HepG2 (cell line): ENCODE data around the gene CAPN12. TPM values are rescaled to one million over a fixed set of nuclear protein-coding genes. Genes with fewer than 3 reads are reported as not detected.
A peak's percentile ranks its signal among the peaks of the same experiment; 100 is the strongest.

Experiments used
- ATAC-seq: fragments of 200-7000 bp; cut with Tn5 transposase; 3 replicates; pipeline ENCODE4 v1.9.1; 2020; ENCODE audit warnings: mild to moderate bottlenecking, moderate library complexity
- BruUV-seq: library from RNA; stranded (reverse); fragments of 400-500 nt; replicated peaks from 2 replicates; lab custom pipeline; 2021; lab: Mats Ljungman, UMichigan
- CTCF ChIA-PET: fragments of 300-600 bp; formaldehyde crosslinking; extraction: SDS; loops from one replicate; lab custom pipeline; 2021; ENCODE audit warnings: low total read pairs, inconsistent platforms, low intra/inter-chr PET ratio; lab: Yijun Ruan, JAX
- POLR2A ChIA-PET: fragments of 350-600 bp; sonication (Branson Sonifier 250); formaldehyde crosslinking; loops from one replicate; lab custom pipeline; 2020; ENCODE audit warnings: antibody characterized with exemption, inconsistent platforms; lab: Yijun Ruan, JAX
- DNase-seq: peaks from one replicate; pipeline ENCODE4 v3.0.0-alpha.2; 2015; ENCODE audit warnings: low spot score
- FAIRE-seq: peaks from 3 replicates; lab custom pipeline; 2011; peaks lifted over from hg19 to GRCh38; lab: Jason Lieb, UNC
- H2AFZ ChIP-seq: one replicate; pipeline ENCODE4 v1.6.1; 2011; ENCODE audit warnings: low read length, inconsistent platforms
- H3K27ac ChIP-seq: fragments of 300-600 bp; 3 replicates; pipeline ENCODE4 v1.8.0; 2011; ENCODE audit warnings: mixed run types, mild to moderate bottlenecking, mixed read lengths, low read length, inconsistent platforms; ENCODE audit not compliant: insufficient read depth; ENCODE audit errors: extremely low read length
- H3K27me3 ChIP-seq, 2 experiments: fragments of 200-600 bp in 1 of 2; 2 replicates in 1 of 2; 3 replicates in 1 of 2; pipeline versions ENCODE4 v1.6.0 to v1.8.0; 2011; ENCODE audit warnings: low read length in 2 of 2, mild to moderate bottlenecking in 2 of 2, moderate library complexity in 2 of 2, inconsistent platforms in 1 of 2; ENCODE audit not compliant: insufficient read depth in 2 of 2, control insufficient read depth in 1 of 2
- H3K36me3 ChIP-seq, 2 experiments: fragments of 200-600 bp in 1 of 2; replicated peaks in 1 of 2; 2 replicates in 1 of 2; 3 replicates in 1 of 2; pipeline versions ENCODE4 v1.5.1 to v1.8.0; 2011; ENCODE audit warnings: low read length in 2 of 2, inconsistent platforms in 1 of 2; ENCODE audit not compliant: insufficient read depth in 2 of 2, control insufficient read depth in 1 of 2
- H3K4me1 ChIP-seq: 2 replicates; pipeline ENCODE4 v1.5.1; 2012; ENCODE audit warnings: low read length, inconsistent platforms; ENCODE audit not compliant: insufficient read depth
- H3K4me2 ChIP-seq: 2 replicates; pipeline ENCODE4 v1.6.0; 2011; ENCODE audit warnings: low read depth, low read length, inconsistent platforms
- H3K4me3 ChIP-seq, 3 experiments: fragments of 200-600 bp in 1 of 3; sonication (generic), shearing (Covaris generic) in 1 of 3; replicated peaks in 1 of 3; 2 replicates each; pipeline ENCODE4 v1.5.1; 2011 to 2016; ENCODE audit warnings: low read length in 3 of 3, inconsistent platforms in 2 of 3, low read depth in 2 of 3, mild to moderate bottlenecking in 2 of 3, control low read depth in 1 of 3, mixed read lengths in 1 of 3; ENCODE audit not compliant: insufficient read depth in 1 of 3
- H3K79me2 ChIP-seq: one replicate; pipeline ENCODE4 v1.6.1; 2011; ENCODE audit warnings: low read length, inconsistent platforms; ENCODE audit not compliant: insufficient read depth
- H3K9ac ChIP-seq: 2 replicates; pipeline ENCODE4 v1.6.0; 2011; ENCODE audit warnings: mild to moderate bottlenecking, low read depth, low read length, inconsistent platforms; ENCODE audit not compliant: insufficient read depth
- H3K9me3 ChIP-seq: 2 replicates; pipeline ENCODE4 v1.5.1; 2012; ENCODE audit warnings: mild to moderate bottlenecking, low read length
- H4K20me1 ChIP-seq: 2 replicates; pipeline ENCODE4 v1.6.0; 2011; ENCODE audit warnings: inconsistent platforms, mild to moderate bottlenecking, low read length, moderate library complexity; ENCODE audit not compliant: insufficient read depth
- IKZF1 ChIP-seq: fragments of 450-650 bp; IDR thresholded peaks from 2 replicates; pipeline ENCODE4 v1.7.1; 2016
- PLRG1 ChIP-seq: fragments of 450-650 bp; conservative IDR thresholded peaks from 2 replicates; pipeline ENCODE4 v1.6.1; 2016
- RBFOX2 ChIP-seq: fragments of 200-400 bp; formaldehyde crosslinking; IDR thresholded peaks from 2 replicates; pipeline ENCODE4 v1.6.1; 2017; ENCODE audit warnings: low read depth, mild to moderate bottlenecking, low read length
- SYNCRIP ChIP-seq: fragments of 200-400 bp; formaldehyde crosslinking; IDR thresholded peaks from 2 replicates; pipeline ENCODE4 v1.6.1; 2018; ENCODE audit warnings: mild to moderate bottlenecking, low read depth, low read length; ENCODE audit not compliant: insufficient read depth
- TBL1XR1 ChIP-seq: fragments of 150-350 bp; IDR thresholded peaks from 2 replicates; pipeline ENCODE4 v1.6.1; 2014; ENCODE audit warnings: borderline replicate concordance, low read length; ENCODE audit not compliant: partially characterized antibody
- TRIM24 ChIP-seq: sonication (generic); formaldehyde crosslinking; IDR thresholded peaks from 2 replicates; pipeline ENCODE4 v1.8.0; 2022; ENCODE audit warnings: mild to moderate bottlenecking, missing genetic modification reagents
- UBTF ChIP-seq: sonication (generic); formaldehyde crosslinking; IDR thresholded peaks from 2 replicates; pipeline ENCODE4 v1.4.0; 2020; ENCODE audit warnings: mild to moderate bottlenecking, missing genetic modification reagents
- ZNF30 ChIP-seq: sonication (generic); formaldehyde crosslinking; IDR thresholded peaks from 2 replicates; pipeline ENCODE4 v1.5.0; 2020; ENCODE audit warnings: mild to moderate bottlenecking, missing genetic modification reagents
- ZNF75D ChIP-seq: sonication (generic); formaldehyde crosslinking; IDR thresholded peaks from 2 replicates; pipeline ENCODE4 v1.8.1; 2023; ENCODE audit warnings: missing genetic modification reagents, mild to moderate bottlenecking, borderline replicate concordance
- WGBS: methylation state at CpG from one replicate; pipeline ENCODE4 v1.1.6; 2017; ENCODE audit warnings: low lambda C conversion rate; 5-methylcytosine and 5-hydroxymethylcytosine counted together
- in situ Hi-C: cut with HindIII; loops from 2 replicates; pipeline ENCODE4 v1.10.0; 2017; ENCODE audit warnings: low pct_unique_long_range_greater_than_20kb; ENCODE audit not compliant: extremely low pct_ligation_motif_present
- intact Hi-C: fragments of 100-400 bp; cut with micrococcal nuclease; formaldehyde crosslinking; loops from one replicate; pipeline ENCODE4 v1.10.0; 2022; ENCODE audit not compliant: unreplicated experiment
- polyA plus RNA-seq, 8 experiments: library from polyadenylated mRNA; depleted of rRNA in 3 of 8; stranded (reverse) in 7 of 8; unstranded in 1 of 8; fragments of >200 nt; fragmentation: Illumina TruSeq in 4 of 8; extraction: Trizol in 4 of 8; gene quantifications; 2 replicates each; pipeline versions ENCODE4 v1.2.1 to v1.2.3, GENCODE V29; 2011 to 2016; ENCODE audit warnings: low read depth in 4 of 8, missing spikeins in 1 of 8, mixed read lengths in 1 of 8; ENCODE audit not compliant: insufficient read depth in 1 of 8
- total RNA-seq, 5 experiments: library from RNA; depleted of rRNA; stranded (reverse); fragments of >200 nt; fragmentation: Illumina TruSeq; extraction: Trizol; gene quantifications; 2 replicates each; pipeline ENCODE4 v1.2.3, GENCODE V29; 2016; ENCODE audit warnings: low read depth in 1 of 5

The CAPN12 gene
- total and polyA plus RNA-seq, 2 of the 13 experiments (the other 11 are each of a cell fraction or from before 2014, with no cell fraction given): 1.6 to 13.6 TPM

- H4K20me1 ChIP-seq: peaks cover 12% of the 10 kb centered on the region; the same call in 1 of the 2 replicates
- ChIA-PET CTCF (no interaction called here), POLR2A (no interaction called here)
- WGBS: 100% methylated on average over 3 of the region's 6 CpGs
- H3K4me3 ChIP-seq: no peak overlapping the region
- H3K27ac ChIP-seq: peak overlapping the region; percentile 42
- FAIRE-seq: no peak
- DNase-seq: no peak
- no peaks in the 10 kb centered on the region for H3K27me3 ChIP-seq
- in situ Hi-C loops (no loop called here), intact Hi-C loops (no loop called here)
- H3K4me2 ChIP-seq: no peak overlapping the region
- TF ChIP-seq RBFOX2: no peak
- TF ChIP-seq SYNCRIP: no peak
- TF ChIP-seq PLRG1: no peak
- no peak for TF ChIP-seq TBL1XR1
- no peak for TF ChIP-seq ZNF75D
- TF ChIP-seq IKZF1: no peak
- TF ChIP-seq UBTF (CRISPR knock-in tag): no peak
- TF ChIP-seq TRIM24 (CRISPR knock-in tag): no peak
- no peak for TF ChIP-seq ZNF30 (CRISPR knock-in tag)
- peaks cover 85% of the 10 kb centered on the region for H3K79me2 ChIP-seq
- H3K36me3 ChIP-seq: peaks cover 23 to 53% of the 10 kb centered on the region in 2 experiments
- peaks cover 100% of the 10 kb centered on the region for H3K4me1 ChIP-seq
- no peak overlapping the region for H2AFZ ChIP-seq
- H3K9me3 ChIP-seq: no peaks in the 10 kb centered on the region
- no peak overlapping the region for H3K9ac ChIP-seq
- no peak for ATAC-seq
- no TSS peak for BruUV-seq
Measured at GRCh38 chr19:38697197-38697596, 47.1 kb downstream of the CAPN12 start.
